ENCODE results near the gene NDRG2.
"Not testable (repeated sequence)": the region's sequence is repeated elsewhere in the genome, so short reads cannot be mapped to it uniquely, and the experiment has no call there.

DNA sequence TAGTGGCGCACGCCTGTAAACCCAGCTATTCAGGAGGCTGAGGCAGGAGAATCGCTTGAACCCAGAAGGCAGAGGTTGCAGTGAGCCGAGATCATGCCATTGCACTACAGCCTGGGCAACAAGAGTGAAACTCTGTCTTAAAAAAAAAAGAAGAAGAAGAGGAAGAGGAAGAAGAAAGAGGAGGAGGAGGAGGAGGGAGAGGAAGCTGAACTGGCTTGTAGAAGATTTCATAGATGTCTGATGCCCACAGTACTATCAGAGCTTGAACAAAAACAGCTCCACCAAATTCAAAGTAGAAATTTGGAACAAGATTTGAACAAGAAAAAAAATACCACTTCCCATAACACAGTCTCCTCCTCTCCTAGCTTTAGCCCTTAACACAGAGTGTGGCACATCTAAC, 39.2 kb downstream of the NDRG2 start:
- not testable (repeated sequence) for TF ChIP-seq EZH2 (IDR thresholded peaks at IDR 0.05; ENCODE audit: insufficient read depth, poor library complexity, severe bottlenecking); EZH2phosphoT487 (IDR thresholded peaks at IDR 0.05; ENCODE audit: insufficient read depth, low read depth)
